ENCODE results near the gene MYLK2.

The MYLK2 gene

DNA sequence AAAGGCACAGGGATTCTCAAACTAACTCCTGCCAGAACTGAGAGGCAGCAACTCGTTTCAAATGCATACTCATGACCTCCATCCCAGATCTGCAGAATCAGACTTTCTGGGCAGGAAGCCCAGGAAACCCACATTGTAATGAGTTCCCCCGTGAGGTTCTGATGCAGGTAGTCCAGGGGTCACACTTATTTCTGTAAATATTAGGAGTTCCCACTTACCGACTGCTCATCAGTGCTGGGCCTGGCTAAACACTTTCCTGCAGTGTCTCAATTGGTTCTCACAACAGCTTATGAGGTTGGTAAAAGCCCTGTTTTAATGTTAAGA is 39.6 kb downstream of the MYLK2 start:
- DNase-seq: no peak

- DNase-seq: no peak
Measured at GRCh38 chr20:31859266-31859997, 40.3 kb downstream of the MYLK2 start.

DNA sequence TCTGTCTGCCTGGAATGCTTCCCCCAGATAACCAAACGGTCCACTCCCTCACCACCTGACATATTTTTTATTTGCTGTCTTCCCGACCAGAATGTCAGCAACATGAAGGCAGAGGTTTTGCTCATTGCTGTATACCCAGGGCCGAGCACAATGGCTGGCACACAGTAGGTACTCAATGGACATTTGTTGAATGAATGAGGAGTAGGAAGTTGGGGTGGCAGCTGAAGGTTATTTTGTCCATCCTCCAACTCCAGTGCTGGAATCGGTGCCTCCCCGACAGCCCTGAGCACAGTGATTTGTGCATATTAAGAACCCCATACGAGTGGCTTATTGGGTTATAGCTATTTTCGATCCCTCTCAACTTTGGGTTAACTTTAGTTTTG is 40.8 kb downstream of the MYLK2 start:
- no peak for DNase-seq

DNA sequence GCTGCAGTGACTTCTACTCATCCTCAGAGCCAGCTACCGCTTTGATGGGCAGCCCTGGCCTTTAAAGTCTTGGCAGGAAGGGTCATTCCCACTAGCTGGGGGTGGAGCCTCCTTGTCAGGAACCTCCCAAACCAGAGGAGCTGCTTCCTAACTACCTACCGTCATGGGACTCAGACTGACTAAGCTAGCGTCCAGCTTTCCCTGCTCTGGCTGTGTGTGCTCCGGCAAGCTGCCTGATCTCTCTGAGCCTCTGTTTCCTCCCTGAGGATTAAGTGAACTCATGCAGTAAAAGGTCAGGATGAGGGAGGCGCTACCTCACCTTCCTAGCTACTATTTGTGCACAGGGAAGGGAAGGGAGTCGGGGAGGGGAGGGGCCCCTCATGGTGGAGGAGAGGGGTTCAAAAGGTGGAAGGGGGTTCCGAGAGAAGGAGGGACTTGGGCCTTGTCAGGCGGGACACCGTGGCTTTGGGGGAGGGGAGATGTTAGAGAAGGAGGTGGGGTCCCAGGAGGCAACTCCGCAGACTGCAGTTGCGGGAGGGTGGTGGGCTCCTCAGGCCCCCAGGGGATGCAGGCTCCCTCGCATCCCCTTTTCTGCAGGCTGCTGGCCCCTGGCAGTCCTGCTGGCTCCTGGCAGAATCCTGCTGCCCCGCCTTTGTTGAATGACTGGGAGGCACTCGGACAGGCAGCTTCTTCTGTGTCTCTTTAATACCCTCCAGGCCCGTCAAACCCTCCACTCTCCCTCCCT is 41.4 kb downstream of the MYLK2 start:
- DNase-seq: no peak

DNA sequence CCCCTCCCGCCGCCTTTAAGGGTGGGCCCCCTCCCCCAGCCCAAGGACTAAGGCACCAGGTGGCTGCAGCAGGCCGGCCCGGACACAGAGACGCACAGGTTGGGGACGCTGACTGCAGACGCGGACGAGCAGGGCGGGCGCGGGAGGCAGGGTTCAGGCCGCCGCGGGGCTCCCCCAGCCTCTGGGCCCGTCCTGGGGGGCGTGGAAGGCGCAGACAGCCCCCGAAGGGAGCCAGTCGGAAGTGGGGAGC is 41.9 kb downstream of the MYLK2 start:
- no peak for DNase-seq

DNA sequence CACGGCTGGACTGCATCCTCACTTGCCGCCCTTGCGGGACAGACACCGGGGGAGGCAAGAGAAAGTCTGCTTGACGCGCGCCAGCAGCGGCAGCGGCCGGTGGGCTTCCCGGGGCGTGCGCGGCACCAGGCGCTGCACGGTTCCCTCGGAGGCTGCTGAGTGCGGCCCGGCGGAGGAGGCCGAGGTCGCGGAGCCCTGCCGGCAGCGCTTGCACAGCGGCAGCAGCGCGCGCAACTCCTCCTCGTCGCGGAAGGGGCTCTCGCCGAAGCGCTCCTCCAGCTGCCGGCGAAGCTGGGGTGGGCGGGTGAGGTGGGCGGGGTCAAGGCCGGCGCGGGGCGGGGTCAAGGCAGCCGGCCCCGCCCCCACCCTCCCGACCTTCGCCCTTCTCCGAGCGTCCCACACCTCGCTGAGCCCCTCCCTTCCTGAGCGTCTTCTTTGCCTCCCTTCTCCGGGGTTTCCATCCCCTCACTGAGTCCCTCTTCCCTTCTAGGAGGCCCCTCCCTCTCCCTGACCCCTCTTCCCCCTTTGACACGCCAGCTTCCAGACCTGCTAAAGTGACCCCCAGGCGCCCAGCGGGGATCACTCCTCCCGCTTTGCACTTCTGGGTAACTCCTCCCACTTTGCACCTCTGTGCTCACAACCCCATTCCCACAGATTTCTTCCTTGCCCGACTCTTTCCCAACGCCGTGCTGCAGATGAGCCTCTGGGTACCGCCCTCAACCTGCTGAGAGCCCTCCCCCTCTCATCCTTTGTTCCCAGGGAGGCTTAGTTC is 42.4 kb downstream of the MYLK2 start:
- DNase-seq: peak; percentile 71

DNA sequence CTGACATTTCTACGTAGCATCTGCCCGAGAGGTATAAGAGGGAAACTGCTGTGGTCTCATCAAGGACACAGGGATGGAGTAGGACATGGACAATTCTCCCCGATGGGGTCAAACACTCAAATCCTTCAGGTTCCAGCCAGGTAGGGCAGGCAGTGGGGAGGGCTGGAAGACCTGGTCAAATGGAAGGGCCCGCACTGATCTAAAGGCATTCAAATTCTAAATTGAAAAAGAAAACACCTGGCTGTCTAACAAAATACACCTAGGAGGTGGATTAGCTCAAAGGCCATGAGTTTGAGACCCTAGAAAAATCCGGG is 43.0 kb downstream of the MYLK2 start:
- DNase-seq: no peak

DNA sequence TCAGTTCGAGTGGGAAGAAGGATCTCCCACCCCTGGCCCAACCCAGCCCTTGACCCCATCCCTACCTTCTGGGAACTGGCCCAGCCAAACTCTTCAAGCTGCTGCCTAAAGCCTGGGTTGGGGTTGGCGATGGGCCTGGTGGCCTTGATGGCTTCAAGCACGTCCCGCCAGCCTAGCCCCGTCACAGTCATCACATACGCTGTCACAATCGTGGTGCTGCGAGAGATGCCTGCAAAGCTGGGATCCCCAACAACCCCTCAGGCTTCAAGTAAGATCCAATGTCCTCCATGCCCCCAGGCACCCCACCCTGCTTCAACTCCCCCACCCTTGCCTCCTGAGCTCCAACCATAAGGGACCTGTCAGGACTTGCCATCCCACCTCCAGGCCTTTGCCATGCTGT is 43.4 kb downstream of the MYLK2 start:
- DNase-seq: no peak

- no peak for DNase-seq
Measured at GRCh38 chr20:31863296-31864085, 44.3 kb downstream of the MYLK2 start.

- DNase-seq: no peak
Measured at GRCh38 chr20:31864521-31865400, 45.6 kb downstream of the MYLK2 start.

GRCh38 chr20:31866221-31866620 is 47.1 kb downstream of the MYLK2 start:
- DNase-seq: no peak

- no peak for DNase-seq
Measured at GRCh38 chr20:31868853-31869672, 49.9 kb downstream of the MYLK2 start.

DNA sequence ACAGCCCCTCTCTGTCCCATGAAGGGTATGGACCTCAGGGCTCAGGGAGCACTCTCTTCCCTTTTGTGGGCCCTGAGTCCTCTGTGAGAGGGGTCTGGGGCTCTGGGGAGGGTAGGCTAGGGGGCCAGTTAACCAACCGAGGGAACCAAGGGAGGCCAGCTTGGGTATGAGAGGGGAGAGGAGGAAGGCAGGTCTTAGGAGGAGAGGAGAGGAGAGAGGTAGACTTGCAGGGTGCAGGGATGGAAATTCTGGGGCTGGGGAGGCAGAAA is 50.5 kb downstream of the MYLK2 start:
- no peak for DNase-seq

GRCh38 chr20:31869942-31870725 is 51.0 kb downstream of the MYLK2 start, which contains the start of the genes DUSP15 and TTLL9:
TSS of gene DUSP15 (minus strand) at chr20:31870527. CDS start at chr20:31870337, 190 bp downstream.
TSS of gene TTLL9 (plus strand) at chr20:31870634. CDS start at chr20:31871127, 493 bp downstream.
- peak; percentile 16 for DNase-seq

GRCh38 chr20:31870726-31871617 is 51.8 kb downstream of the MYLK2 start:
- DNase-seq: no peak

DNA sequence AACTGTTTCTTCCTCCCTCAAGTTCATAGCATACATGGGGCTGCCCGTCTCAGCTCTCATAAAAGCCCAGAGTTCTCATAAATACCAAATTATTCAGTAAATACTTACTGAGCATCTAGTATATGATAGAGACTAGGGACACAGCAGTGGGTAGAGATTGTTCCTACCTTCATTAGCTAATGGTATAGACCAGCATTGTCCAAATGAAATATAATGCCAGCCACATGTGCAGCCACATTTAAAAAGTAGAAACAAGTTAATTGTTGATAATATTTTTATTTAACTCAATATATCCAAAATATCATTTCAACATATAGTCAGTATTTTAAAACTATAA is 52.4 kb downstream of the MYLK2 start:
- DNase-seq: no peak

DNA sequence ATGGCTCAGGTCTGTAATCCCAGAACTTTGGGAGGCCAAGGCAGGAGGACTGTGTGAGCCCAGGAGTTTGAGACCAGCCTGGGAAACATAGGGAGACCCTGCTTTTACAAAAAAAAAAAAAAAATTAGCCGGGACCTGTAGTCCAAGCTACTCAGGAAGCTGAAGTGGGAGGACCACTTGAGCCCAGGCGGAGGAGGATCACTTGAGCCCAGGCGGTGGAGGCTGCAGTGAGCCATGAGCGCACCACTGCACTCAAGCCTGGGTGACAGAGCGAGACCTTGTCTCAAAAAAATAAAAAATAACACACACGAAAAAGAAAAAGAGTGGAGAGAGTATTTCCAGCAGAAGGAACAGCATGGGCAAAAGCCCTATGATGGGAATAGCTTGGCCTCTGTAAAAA is 53.2 kb downstream of the MYLK2 start:
- DNase-seq: no peak

GRCh38 chr20:31875671-31876070 is 56.5 kb downstream of the MYLK2 start:
- no peak for DNase-seq

DNA sequence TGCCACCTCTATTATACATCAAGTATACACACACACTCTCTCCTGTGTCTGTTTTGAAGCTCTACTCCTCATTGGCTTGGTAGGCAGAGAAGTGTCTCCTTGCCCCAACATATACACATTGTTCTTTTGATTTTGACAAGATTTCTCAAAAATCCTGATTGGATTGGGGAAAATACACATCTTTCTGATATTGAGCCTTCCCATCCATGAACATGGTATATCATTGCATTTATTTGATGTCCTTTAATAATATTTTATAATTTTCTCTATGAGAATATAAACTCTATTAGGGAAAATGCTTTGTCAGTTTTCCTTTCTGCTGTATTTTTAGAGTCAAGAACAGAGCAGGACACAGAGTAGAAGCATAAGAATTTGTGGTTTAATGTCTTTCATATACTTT is 58.5 kb downstream of the MYLK2 start:
- DNase-seq: no peak
